Activated T-helper 2 cell treated with anti-CD3 and anti-CD28 coated beads, Interferon-gamma antibody, Interleukin-2, Interleukin-4, amounts not matched to agents 10 μg/mL and 5 μg/mL and 100 μg/mL, durations not matched to agents 14 hours and 24 hours and 36 hours (primary cell): ENCODE results near the gene B3GNT9. TPM values are rescaled to one million over a fixed set of nuclear protein-coding genes. Genes with fewer than 3 reads are reported as not detected.

Source experiments
- DNase-seq: peaks from one replicate; pipeline ENCODE4 v3.0.0; 2021; ENCODE audit warnings: low spot score
- H3K27ac Mint-ChIP-seq: one replicate; pipeline ENCODE4 v1.8.0; 2021; ENCODE audit warnings: mixed read lengths
- H3K27me3 Mint-ChIP-seq: one replicate; pipeline ENCODE4 v1.8.0; 2021; ENCODE audit warnings: low read depth, mixed read lengths
- H3K36me3 Mint-ChIP-seq: one replicate; pipeline ENCODE4 v1.8.0; 2021; ENCODE audit warnings: low read depth, mixed read lengths
- H3K4me1 Mint-ChIP-seq: one replicate; pipeline ENCODE4 v1.8.0; 2021; ENCODE audit warnings: low read depth, mixed read lengths
- H3K4me3 Mint-ChIP-seq: one replicate; pipeline ENCODE4 v1.8.0; 2021; ENCODE audit warnings: low read depth, mild to moderate bottlenecking, moderate library complexity, mixed read lengths
- H3K9me3 Mint-ChIP-seq: one replicate; pipeline ENCODE4 v1.8.0; 2021; ENCODE audit warnings: mixed read lengths
- intact Hi-C: fragments of 100-400 bp; cut with micrococcal nuclease; formaldehyde crosslinking; loops from one replicate; pipeline ENCODE4 v1.15.1; 2023
- total RNA-seq: library from RNA; stranded (reverse); gene quantifications from 2 replicates; pipeline ENCODE4 v1.2.3, GENCODE V29; 2022

Gene B3GNT9
- total RNA-seq, 1 donor from 2014 or later, result 5.1 TPM

DNA sequence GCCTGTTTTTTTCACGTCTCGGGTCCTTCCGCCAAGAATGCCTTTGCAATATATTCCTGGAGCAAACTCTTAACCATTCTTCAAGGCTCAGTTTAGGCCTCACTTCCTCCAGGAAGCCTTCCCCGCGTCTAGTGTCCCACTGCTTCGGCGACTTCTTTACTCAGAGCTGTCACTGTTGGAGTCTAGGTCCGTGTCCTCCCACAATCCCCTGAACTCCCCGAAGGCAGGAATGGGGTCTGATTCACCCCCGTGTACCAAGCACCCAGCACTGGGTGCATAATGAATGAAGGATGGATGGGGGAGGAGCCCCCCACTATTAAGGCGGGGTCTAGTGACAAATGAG, 32.5 kb upstream of the B3GNT9 start:
- Mint-ChIP-seq H3K4me1 (peaks cover 16% of the 10 kb centered on the region), H3K27me3 (peaks cover 7% of the 10 kb centered on the region), H3K36me3 (peaks cover 5% of the 10 kb centered on the region), H3K27ac (no peak overlapping the region), H3K9me3 (no peaks in the 10 kb centered on the region), H3K4me3 (no peak overlapping the region)
- no peak for DNase-seq
- intact Hi-C loops, result loop anchor here (2.0 to 10.0 kb wide), 4 partner anchors 22 to 168 kb away; partner anchors contain the start of genes FHOD1, SLC9A5 and TMEM208

DNA sequence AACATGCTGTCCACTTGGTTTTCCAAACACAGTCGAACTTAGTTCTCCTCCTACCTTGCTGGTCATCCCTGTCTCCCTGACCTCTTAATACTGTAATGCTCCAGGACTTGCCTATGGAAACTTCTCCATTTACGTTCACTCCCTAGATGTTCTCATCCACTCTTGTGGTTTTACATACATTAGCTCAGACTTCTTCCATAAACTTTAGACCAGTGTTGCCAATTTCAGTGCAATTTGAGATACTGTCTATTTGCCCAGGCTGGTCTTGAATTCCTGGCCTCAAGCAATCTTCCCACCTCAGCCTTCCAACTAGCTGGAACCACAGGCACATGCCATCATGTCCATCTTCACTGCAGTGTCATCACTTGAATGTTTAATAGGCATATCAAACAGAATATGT, 31.5 kb upstream of the B3GNT9 start:
- intact Hi-C loops, result loop anchor here (2.0 to 10.0 kb wide), 4 partner anchors 21 to 167 kb away; partner anchors contain the start of genes FHOD1, SLC9A5 and TMEM208

DNA sequence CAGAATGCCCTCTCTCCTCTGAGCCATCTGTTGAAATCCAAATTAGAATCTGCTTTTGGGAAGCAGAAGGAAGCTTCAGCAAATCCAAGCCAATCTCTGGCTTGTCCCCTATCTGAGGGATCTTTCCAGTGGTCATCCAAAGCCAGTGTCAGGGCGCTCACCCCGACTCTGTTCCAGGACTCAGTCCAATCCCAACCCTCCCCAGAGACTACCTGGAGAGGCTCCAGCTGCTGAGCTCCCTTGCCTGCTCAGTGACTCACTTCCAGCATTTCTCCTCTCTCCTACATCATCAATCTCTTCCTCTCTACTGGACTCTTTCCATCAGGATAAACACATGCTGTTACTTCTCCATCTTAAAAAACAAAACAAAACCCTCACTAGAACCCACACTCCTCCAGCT, 30.5 kb upstream of the B3GNT9 start:
- peaks cover 10% of the 10 kb centered on the region for H3K27me3 Mint-ChIP-seq
- no peaks in the 10 kb centered on the region for H3K9me3 Mint-ChIP-seq
- intact Hi-C loops, result loop anchor here (5.0 to 10.0 kb wide), 3 partner anchors 46 to 167 kb away; partner anchors contain the start of genes FHOD1, SLC9A5 and TMEM208
- DNase-seq, result no peak
- H3K27ac Mint-ChIP-seq, result no peak overlapping the region
- peaks cover 17% of the 10 kb centered on the region for H3K36me3 Mint-ChIP-seq
- no peak overlapping the region for H3K4me3 Mint-ChIP-seq
- peaks cover 24% of the 10 kb centered on the region for H3K4me1 Mint-ChIP-seq

More for the DNA sequence above, 31.5 kb upstream of the B3GNT9 start:
- Mint-ChIP-seq H3K27me3 (peaks cover 10% of the 10 kb centered on the region), H3K9me3 (no peaks in the 10 kb centered on the region), H3K4me3 (no peak overlapping the region), H3K36me3 (peaks cover 10% of the 10 kb centered on the region), H3K4me1 (peaks cover 21% of the 10 kb centered on the region), H3K27ac (no peak overlapping the region)
- no peak for DNase-seq

DNA sequence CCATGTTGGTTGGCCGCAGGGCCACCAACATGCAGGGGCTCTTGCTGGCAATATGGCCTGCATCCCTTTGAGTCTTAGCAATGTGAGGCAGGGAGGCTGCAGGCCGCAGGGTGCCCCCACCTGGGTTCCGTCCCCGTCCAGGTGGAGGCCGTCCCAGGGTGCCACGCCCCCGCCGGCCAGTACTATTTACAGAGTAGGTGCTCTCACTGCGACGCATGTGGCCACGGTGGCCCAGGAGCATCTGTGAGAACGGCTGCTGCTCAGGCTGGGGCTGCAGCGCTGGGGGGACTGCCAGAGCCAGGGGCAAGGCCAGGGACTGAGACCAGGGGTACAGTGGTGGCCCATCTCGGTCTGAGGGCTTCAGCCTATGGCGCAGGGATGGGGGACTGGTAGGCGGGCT, 29.4 kb upstream of the B3GNT9 start:
- intact Hi-C loops, result loop anchor here (5.0 to 10.0 kb wide), 3 partner anchors 47 to 165 kb away; partner anchors contain the start of genes FHOD1, SLC9A5 and TMEM208
- peaks cover 6% of the 10 kb centered on the region for H3K27me3 Mint-ChIP-seq
- peaks cover 20% of the 10 kb centered on the region for H3K4me1 Mint-ChIP-seq
- peaks cover 27% of the 10 kb centered on the region for H3K36me3 Mint-ChIP-seq
- no peaks in the 10 kb centered on the region for H3K9me3 Mint-ChIP-seq
- DNase-seq, result no peak
- H3K4me3 Mint-ChIP-seq, result no peak overlapping the region
- H3K27ac Mint-ChIP-seq, result no peak overlapping the region

DNA sequence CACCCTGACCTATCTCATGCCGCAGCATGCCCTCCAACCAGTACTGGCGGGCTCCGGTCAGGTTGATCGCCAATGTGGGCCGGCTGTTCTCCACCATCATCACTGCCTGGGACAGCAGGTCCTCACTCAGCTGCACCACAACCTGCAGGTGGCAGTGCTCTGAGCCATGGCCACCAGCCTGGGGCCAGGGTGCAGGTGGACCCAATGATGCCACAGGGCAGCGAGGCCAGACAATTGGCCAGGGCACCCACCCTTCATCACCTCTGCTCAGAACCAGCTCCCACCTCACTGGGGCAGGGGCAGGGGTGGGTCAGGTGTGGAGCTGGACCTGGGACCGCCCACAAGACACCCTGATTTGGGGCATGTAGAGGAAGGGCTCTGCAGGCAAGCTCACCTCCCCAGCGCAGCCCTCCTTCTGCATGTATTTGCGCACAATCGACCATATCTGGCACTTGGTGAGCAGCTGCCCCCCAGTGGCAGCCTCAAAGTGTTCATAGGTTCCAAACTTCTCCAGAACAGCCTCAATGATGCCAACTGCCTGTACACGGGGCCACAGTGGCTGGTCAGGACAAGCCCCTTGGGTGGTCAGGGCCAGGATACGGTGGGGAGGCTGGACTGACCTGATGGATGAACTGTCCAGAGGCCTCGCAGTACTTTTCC, 28.8 kb upstream of the B3GNT9 start:
- intact Hi-C loops, result loop anchor here (5.0 to 10.0 kb wide), 3 partner anchors 48 to 165 kb away; partner anchors contain the start of genes FHOD1, SLC9A5 and TMEM208
- no peak for DNase-seq
- Mint-ChIP-seq H3K36me3 (peaks cover 28% of the 10 kb centered on the region), H3K27ac (no peak overlapping the region), H3K4me1 (peaks cover 18% of the 10 kb centered on the region), H3K9me3 (no peaks in the 10 kb centered on the region), H3K4me3 (no peak overlapping the region), H3K27me3 (peaks cover 4% of the 10 kb centered on the region)

DNA sequence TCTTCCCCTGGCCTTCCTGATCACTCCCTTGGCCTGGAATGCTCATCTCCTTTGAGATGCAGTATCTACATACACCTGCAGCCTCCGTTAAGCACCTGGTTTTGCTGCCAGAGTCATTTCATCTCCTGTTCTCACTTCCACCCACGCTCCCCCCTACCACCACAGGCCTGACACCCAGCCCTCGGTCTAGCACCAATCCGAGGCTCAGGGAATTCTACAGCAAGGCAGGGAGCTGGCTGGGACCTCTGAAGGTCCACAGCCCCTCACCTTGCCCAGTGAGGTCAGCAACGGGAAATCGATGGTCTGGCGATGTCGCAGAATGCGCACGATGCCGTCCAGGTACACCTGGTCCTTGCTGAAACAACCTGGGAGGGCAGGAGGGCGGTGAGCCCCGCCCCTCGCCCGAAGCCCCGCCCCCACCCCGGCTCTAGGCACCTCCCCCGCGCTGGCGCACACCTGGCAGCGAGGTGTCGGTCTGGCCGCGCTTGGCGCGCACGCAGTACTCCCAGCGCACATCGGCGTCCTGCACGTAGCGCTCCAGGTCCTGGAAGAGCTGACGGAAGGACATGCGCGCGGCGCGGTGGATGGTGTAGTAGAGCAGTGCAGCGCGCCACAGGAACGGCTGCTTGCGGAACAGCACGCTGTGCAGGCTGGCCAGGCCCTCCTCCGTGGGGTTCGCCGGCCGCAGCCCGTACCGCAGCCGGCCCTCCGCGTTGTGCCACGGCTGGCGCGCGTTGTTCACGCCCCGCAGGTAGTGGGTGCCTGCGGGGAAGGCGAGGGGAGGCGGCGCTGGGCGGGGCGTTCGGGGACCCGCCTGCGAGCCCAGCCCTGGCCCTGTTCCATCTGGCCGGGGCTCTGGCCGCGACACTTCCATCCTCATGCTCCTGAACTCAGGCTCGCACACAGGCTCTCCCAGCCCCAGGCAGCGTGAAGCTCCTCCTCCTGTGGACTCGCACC, 27.2 kb upstream of the B3GNT9 start:
- H3K4me3 Mint-ChIP-seq, result peak overlapping the region; percentile 56
- peaks cover 28% of the 10 kb centered on the region for H3K4me1 Mint-ChIP-seq
- intact Hi-C loops, result no loop called here
- peak; percentile 51 for DNase-seq
- peaks cover 7% of the 10 kb centered on the region for H3K27me3 Mint-ChIP-seq
- peak overlapping the region; percentile 23 for H3K27ac Mint-ChIP-seq
- H3K36me3 Mint-ChIP-seq, result peaks cover 28% of the 10 kb centered on the region
- H3K9me3 Mint-ChIP-seq, result no peaks in the 10 kb centered on the region

DNA sequence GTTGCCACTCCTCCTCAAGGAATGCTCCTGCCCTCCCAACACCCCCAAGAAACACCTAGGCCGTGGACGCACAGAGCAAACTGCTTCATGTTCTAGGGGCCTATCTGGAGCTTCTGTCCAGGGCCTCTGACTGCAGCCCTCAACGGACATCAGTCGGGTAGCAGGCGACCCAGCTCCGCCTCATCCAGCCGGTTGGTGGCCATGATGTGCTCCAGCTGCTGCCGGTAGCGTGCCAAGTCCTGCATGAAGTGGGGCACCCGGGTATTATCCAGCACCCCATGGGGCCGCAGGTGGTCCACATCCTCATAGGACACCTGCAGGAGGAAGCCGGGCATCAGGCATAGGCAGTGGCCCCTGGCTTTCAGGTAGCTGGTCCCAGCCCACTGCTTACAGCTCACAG, 25.9 kb upstream of the B3GNT9 start:
- peaks cover 8% of the 10 kb centered on the region for H3K27me3 Mint-ChIP-seq
- H3K4me1 Mint-ChIP-seq, result peaks cover 32% of the 10 kb centered on the region
- intact Hi-C loops, result no loop called here
- no peak for DNase-seq
- no peaks in the 10 kb centered on the region for H3K9me3 Mint-ChIP-seq
- H3K4me3 Mint-ChIP-seq, result no peak overlapping the region
- peaks cover 31% of the 10 kb centered on the region for H3K36me3 Mint-ChIP-seq
- no peak overlapping the region for H3K27ac Mint-ChIP-seq

DNA sequence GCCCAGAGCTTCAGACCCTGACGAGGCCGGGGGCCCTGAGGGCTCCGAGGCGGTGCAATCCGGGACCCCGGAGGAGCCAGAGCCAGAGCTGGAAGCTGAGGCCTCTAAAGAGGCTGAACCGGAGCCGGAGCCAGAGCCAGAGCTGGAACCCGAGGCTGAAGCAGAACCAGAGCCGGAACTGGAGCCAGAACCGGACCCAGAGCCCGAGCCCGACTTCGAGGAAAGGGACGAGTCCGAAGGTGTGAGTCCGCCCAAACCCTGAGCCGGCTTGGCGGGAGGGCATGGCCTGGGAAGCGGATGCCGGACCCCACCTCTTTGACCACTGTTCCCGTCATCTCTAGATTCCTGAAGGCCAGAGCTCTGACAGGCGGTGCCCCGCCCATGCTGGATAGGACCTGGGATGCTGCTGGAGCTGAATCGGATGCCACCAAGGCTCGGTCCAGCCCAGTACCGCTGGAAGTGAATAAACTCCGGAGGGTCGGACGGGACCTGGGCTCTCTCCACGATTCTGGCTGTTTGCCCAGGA, 24.0 kb upstream of the B3GNT9 start:
- intact Hi-C loops, result loop anchor here (2.0 to 5.0 kb wide), 2 partner anchors 14 to 197 kb away; no protein-coding TSS in a partner anchor

DNA sequence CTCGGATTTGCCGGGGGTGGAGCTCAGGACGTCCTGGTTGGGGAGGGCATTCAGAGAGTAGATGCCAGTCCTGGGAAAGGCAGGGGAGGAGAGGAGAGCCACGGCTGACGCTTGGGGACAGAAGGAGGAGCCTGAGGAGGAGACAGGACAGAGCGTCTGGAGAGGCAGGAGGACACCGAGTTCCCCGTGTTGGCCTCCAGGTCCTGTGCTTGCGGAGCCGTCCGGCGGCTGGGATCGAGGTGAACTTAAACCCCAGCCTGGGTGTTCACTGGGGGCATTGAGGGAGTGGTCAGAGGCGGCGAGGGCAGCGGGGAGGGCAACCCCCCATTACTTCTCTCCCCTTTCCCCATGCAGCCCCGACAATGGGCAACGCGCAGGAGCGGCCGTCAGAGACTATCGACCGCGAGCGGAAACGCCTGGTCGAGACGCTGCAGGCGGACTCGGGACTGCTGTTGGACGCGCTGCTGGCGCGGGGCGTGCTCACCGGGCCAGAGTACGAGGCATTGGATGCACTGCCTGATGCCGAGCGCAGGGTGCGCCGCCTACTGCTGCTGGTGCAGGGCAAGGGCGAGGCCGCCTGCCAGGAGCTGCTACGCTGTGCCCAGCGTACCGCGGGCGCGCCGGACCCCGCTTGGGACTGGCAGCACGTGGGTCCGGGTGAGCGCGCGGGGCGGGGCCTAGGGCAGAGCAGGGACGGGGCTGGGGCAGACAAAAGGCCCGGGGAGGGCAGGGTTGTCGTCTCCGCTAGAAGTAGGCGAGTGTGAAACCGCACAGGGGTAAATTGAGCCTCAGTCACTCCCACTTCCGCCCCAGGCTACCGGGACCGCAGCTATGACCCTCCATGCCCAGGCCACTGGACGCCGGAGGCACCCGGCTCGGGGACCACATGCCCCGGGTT, 23.3 kb upstream of the B3GNT9 start:
- Mint-ChIP-seq H3K4me3 (peak overlapping the region; percentile 83), H3K27me3 (peaks cover 8% of the 10 kb centered on the region), H3K4me1 (peaks cover 48% of the 10 kb centered on the region), H3K9me3 (no peaks in the 10 kb centered on the region), H3K36me3 (peaks cover 43% of the 10 kb centered on the region), H3K27ac (peak overlapping the region; percentile 56)
- intact Hi-C loops, result loop anchor here (2.0 to 5.0 kb wide), 2 partner anchors 13 to 197 kb away; no protein-coding TSS in a partner anchor
- DNase-seq, result peak; percentile 74

More for the DNA sequence above, 24.0 kb upstream of the B3GNT9 start:
- Mint-ChIP-seq H3K9me3 (no peaks in the 10 kb centered on the region), H3K27me3 (peaks cover 8% of the 10 kb centered on the region), H3K4me3 (peak overlapping the region; percentile 83), H3K36me3 (peaks cover 42% of the 10 kb centered on the region), H3K4me1 (peaks cover 47% of the 10 kb centered on the region), H3K27ac (no peak overlapping the region)
- DNase-seq, result no peak

DNA sequence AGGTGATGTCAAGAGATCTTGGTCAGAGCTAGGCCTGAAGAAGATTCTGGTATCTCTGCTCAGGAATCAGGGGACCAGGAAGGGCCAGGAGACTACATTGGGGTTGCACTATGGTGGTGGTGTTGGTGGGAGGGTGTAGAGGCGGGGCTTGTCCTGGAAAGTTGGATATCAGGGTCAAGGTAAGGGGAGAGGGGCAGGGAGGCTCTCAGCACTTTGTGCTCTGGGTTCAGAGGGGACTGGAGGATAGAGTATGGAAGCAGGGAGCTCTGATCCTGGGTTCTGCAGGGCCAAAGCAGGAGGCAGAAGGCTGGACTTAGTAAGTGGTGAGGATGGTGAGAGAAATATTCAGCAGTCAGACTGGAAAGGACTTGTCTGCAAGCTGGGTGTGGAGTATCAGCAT, 22.5 kb upstream of the B3GNT9 start:
- DNase-seq, result no peak
- Mint-ChIP-seq H3K27ac (peak overlapping the region; percentile 56), H3K36me3 (peaks cover 39% of the 10 kb centered on the region), H3K4me1 (peaks cover 44% of the 10 kb centered on the region), H3K9me3 (no peaks in the 10 kb centered on the region), H3K27me3 (peaks cover 10% of the 10 kb centered on the region), H3K4me3 (peak overlapping the region; percentile 83)
- intact Hi-C loops, result loop anchor here (5.0 kb wide), 1 partner anchor 196 kb away; no protein-coding TSS in a partner anchor

DNA sequence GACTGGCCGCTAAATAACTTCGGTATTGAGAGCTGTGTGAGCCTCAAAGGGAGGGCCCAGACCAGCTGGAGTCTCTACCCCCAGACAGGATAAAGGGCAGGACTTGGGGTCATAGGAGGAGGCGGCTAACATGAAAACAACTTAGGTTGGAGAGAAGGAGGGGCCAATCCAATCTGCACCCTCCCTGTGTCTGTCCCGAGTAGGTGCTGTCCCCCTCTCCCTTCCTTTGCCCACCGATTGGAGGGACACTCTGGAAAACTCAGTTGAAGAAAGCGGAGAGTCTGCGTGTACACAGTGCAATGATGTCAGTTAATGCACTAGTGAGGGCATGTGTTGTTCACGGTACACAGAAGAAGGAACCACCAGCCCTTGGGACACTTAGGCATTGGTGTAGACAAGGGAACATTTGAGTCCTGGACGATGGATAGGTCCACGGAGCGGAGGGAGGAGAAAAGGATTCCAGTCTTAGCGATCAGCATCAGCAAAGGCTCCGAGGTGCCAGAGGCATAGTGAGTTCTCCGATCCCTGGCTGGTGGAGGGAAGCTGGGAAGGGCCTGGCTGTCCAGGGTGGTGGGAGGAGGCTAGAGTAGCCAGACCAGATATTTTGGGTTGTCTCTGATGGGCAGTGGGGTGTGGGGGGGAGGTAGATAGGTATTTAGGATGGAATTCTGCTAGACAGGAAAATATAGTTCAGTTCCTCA, 20.3 kb upstream of the B3GNT9 start:
- no peak for DNase-seq
- H3K36me3 Mint-ChIP-seq, result peaks cover 34% of the 10 kb centered on the region
- H3K27ac Mint-ChIP-seq, result peak overlapping the region; percentile 37
- intact Hi-C loops, result loop anchor here (1.0 to 5.0 kb wide), 3 partner anchors 12 to 194 kb away; partner anchors contain the start of genes FBXL8 and TRADD
- H3K27me3 Mint-ChIP-seq, result peaks cover 18% of the 10 kb centered on the region
- H3K4me3 Mint-ChIP-seq, result peak overlapping the region; percentile 78
- no peaks in the 10 kb centered on the region for H3K9me3 Mint-ChIP-seq
- H3K4me1 Mint-ChIP-seq, result peaks cover 42% of the 10 kb centered on the region
